Epithelial cell of proximal tubule (primary cell): ENCODE data around the gene ARID1A. TPM values are rescaled to one million over a fixed set of nuclear protein-coding genes. Genes with fewer than 3 reads are reported as not detected.

Source experiments
- DNase-seq: peaks from one replicate; pipeline ENCODE4 v3.0.0-alpha.2; 2011; ENCODE audit warnings: low read depth
- H3K4me3 ChIP-seq: 2 replicates; pipeline ENCODE4 v1.5.1; 2011; ENCODE audit warnings: low read depth, mild to moderate bottlenecking, low read length
- total RNA-seq: library from RNA; depleted of rRNA; stranded (reverse); fragments of >200 nt; gene quantifications from 2 replicates; pipeline ENCODE4 v1.2.3, GENCODE V29; 2015
- TF ChIP-seq, protein P1 (sequence below): conservative IDR thresholded peaks from 2 replicates; pipeline ENCODE4 v1.5.1; 2012; ENCODE audit warnings: low read depth, mild to moderate bottlenecking, low read length

The ARID1A gene
- total RNA-seq, 1 donor from 2014 or later = 25.2 TPM

- H3K4me3 ChIP-seq = peak overlapping the region; percentile 61
- TF ChIP-seq, protein P1, sequence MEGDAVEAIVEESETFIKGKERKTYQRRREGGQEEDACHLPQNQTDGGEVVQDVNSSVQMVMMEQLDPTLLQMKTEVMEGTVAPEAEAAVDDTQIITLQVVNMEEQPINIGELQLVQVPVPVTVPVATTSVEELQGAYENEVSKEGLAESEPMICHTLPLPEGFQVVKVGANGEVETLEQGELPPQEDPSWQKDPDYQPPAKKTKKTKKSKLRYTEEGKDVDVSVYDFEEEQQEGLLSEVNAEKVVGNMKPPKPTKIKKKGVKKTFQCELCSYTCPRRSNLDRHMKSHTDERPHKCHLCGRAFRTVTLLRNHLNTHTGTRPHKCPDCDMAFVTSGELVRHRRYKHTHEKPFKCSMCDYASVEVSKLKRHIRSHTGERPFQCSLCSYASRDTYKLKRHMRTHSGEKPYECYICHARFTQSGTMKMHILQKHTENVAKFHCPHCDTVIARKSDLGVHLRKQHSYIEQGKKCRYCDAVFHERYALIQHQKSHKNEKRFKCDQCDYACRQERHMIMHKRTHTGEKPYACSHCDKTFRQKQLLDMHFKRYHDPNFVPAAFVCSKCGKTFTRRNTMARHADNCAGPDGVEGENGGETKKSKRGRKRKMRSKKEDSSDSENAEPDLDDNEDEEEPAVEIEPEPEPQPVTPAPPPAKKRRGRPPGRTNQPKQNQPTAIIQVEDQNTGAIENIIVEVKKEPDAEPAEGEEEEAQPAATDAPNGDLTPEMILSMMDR = no peak
- DNase-seq = no peak
These were observed 1.9 kb upstream of the ARID1A start for GRCh38 chr1:26693599-26694572.

- H3K4me3 ChIP-seq = peak overlapping the region; percentile 66
- DNase-seq = no peak
- TF ChIP-seq, protein P1 = no peak
These were observed 1.0 kb upstream of the ARID1A start for GRCh38 chr1:26694638-26695355.

DNA sequence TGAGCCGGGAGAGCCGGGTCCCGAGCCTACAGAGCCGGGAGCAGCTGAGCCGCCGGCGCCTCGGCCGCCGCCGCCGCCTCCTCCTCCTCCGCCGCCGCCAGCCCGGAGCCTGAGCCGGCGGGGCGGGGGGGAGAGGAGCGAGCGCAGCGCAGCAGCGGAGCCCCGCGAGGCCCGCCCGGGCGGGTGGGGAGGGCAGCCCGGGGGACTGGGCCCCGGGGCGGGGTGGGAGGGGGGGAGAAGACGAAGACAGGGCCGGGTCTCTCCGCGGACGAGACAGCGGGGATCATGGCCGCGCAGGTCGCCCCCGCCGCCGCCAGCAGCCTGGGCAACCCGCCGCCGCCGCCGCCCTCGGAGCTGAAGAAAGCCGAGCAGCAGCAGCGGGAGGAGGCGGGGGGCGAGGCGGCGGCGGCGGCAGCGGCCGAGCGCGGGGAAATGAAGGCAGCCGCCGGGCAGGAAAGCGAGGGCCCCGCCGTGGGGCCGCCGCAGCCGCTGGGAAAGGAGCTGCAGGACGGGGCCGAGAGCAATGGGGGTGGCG is 371 bp downstream of the ARID1A start:
- DNase-seq = no peak
- peak overlapping the region; percentile 66 for H3K4me3 ChIP-seq
- TF ChIP-seq, protein P1 = no peak

DNA sequence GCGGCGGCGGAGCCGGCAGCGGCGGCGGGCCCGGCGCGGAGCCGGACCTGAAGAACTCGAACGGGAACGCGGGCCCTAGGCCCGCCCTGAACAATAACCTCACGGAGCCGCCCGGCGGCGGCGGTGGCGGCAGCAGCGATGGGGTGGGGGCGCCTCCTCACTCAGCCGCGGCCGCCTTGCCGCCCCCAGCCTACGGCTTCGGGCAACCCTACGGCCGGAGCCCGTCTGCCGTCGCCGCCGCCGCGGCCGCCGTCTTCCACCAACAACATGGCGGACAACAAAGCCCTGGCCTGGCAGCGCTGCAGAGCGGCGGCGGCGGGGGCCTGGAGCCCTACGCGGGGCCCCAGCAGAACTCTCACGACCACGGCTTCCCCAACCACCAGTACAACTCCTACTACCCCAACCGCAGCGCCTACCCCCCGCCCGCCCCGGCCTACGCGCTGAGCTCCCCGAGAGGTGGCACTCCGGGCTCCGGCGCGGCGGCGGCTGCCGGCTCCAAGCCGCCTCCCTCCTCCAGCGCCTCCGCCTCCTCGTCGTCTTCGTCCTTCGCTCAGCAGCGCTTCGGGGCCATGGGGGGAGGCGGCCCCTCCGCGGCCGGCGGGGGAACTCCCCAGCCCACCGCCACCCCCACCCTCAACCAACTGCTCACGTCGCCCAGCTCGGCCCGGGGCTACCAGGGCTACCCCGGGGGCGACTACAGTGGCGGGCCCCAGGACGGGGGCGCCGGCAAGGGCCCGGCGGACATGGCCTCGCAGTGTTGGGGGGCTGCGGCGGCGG is 1.0 kb downstream of the ARID1A start:
- TF ChIP-seq, protein P1 = no peak
- H3K4me3 ChIP-seq = peak overlapping the region; percentile 66
- no peak for DNase-seq

DNA sequence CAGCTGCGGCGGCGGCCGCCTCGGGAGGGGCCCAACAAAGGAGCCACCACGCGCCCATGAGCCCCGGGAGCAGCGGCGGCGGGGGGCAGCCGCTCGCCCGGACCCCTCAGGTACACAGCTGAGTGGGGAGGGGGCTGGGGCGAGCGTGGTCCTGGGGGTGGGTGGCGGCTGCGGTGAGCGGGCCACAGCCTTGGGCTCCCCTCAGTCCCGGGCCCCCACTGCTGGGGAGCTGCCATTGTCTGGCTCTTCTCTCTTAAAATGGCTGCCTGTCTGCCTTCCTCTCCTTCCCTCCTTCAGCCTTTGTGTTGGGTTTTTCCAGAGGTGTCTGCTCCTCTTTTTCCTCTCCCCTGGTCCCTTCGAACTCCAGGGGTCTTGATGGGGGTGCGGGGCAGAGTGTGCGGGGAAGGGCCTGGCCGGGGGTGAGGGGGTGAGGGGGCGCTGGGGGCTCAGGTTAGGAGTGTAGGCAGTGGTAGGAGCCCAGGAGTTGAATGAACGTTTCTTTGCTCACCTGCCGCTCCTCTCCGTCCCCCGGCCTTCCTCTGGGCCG is 1.7 kb downstream of the ARID1A start:
- peak overlapping the region; percentile 66 for H3K4me3 ChIP-seq
- TF ChIP-seq, protein P1 = no peak
- no peak for DNase-seq
